ENCODE measurements around the gene BLTP3B. TPM values are rescaled to one million over a fixed set of nuclear protein-coding genes. Genes with fewer than 3 reads are reported as not detected.
"Not testable (repeated sequence)": the region's sequence is repeated elsewhere in the genome, so short reads cannot be mapped to it uniquely, and the experiment has no call there.

Gene BLTP3B, protein sequence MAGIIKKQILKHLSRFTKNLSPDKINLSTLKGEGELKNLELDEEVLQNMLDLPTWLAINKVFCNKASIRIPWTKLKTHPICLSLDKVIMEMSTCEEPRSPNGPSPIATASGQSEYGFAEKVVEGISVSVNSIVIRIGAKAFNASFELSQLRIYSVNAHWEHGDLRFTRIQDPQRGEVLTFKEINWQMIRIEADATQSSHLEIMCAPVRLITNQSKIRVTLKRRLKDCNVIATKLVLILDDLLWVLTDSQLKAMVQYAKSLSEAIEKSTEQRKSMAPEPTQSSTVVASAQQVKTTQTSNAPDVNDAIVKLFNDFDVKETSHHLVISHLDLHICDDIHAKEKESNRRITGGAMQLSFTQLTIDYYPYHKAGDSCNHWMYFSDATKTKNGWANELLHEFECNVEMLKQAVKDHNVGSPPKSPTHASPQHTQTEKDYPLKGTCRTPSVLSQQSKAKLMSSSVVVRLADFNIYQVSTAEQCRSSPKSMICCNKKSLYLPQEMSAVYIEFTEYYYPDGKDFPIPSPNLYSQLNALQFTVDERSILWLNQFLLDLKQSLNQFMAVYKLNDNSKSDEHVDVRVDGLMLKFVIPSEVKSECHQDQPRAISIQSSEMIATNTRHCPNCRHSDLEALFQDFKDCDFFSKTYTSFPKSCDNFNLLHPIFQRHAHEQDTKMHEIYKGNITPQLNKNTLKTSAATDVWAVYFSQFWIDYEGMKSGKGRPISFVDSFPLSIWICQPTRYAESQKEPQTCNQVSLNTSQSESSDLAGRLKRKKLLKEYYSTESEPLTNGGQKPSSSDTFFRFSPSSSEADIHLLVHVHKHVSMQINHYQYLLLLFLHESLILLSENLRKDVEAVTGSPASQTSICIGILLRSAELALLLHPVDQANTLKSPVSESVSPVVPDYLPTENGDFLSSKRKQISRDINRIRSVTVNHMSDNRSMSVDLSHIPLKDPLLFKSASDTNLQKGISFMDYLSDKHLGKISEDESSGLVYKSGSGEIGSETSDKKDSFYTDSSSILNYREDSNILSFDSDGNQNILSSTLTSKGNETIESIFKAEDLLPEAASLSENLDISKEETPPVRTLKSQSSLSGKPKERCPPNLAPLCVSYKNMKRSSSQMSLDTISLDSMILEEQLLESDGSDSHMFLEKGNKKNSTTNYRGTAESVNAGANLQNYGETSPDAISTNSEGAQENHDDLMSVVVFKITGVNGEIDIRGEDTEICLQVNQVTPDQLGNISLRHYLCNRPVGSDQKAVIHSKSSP (N-terminal part only)
- 10 to 100 TPM; 15.6 to 24.8 (median 16.4) TPM for polyA plus RNA-seq

DNA sequence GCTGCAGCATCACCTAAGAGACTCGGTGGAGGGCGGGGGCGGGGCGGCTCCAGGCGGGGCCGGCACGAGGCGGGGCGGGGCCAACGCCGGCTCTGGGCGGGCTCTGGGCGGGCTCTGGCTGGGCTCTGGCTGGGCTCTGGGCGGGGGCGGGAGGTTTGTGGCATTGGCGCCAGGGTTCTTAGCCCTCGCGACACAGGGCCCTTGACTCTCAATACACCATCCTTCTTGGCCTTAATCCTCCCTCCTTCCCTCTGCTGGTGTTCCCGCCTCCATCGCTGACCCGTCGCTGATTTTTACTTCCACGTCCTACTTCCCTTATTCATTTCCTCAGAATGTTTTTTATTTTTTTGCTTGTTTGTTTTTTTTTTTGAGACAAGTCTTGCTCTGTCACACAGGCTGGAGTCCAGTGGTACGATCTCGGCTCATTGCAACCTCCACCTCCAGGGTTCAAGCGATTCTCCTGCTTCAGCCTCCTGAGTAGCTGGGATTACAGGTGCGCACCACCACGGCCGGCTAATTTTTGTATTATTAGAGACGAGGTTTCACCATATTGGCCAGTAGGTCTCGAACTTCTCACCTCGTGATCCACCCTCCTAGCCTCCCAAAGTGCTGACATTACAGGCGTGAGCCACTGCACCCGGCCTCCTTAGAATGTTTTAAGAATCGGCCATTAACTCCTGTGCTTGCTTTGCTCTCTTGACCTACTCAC is at the start of gene BLTP3B:
Gene BLTP3B (minus strand): TSS at position 24 of the 709 bp plus-strand sequence. CDS start 239 bp downstream, outside the sequence.
- peaks cover 30 to 48% of the 10 kb centered on the region in 2 donors for H3K4me1 Mint-ChIP-seq
- peak within 1 kb of the TSS; percentile 87 to 95 (median 93) for H3K4me3 Mint-ChIP-seq
- DNase-seq: peak; percentile 83 to 87 (median 86)
- peak within 1 kb of the TSS; percentile 80 to 96 (median 94) for H3K27ac Mint-ChIP-seq
- H3K9me3 Mint-ChIP-seq: no peaks in the 10 kb centered on the region
- H3K27me3 Mint-ChIP-seq (ENCODE audit: low read depth in 3 of 3): peaks cover 0 to 4% (median 3%) of the 10 kb centered on the region in 3 donors
- H3K36me3 Mint-ChIP-seq: no peaks in the 10 kb centered on the region

DNA sequence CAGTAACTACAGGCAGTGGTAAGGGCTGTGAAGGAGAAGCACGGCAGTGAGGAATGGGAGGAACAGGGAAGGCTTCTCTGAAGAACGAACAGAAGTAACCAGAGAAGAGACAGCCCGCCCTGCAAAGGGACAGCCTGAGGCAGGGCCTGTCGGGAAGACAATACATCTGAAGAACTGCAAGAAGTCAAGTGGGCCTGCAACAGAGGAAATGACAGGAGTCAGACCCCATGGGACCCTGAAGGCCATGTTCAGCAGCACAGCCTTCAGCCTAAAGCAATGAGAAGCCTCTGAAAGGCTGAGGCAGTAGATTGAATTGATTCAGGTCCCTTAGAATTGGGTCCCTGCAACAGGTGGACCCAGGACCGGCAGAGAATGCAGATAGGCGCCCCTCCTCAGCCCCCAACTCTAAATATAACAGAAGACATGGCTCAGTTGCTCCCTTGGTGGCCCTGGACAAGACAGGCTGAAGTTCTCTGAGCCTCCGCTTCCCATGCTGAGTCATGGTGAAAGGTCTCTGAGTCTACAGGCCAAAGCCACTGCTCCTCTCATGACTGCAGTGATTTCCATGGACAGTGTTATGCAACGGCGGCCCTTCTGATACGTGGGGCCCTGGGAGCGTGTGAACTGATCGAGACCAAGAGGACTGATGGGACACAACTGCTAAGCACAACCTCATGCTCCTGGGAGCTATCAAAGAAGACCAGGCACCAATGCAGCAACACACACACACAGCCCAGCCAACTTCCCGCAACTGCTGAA is 47.1 kb upstream of the BLTP3B start:
- no peaks in the 10 kb centered on the region for H3K27me3 Mint-ChIP-seq (ENCODE audit: low read depth in 3 of 3)
- H3K27ac Mint-ChIP-seq: no peak overlapping the region
- H3K36me3 Mint-ChIP-seq: peaks cover 0 to 4% (median 3%) of the 10 kb centered on the region in 3 donors
- no peak for DNase-seq
- H3K4me3 Mint-ChIP-seq: no peak overlapping the region
- H3K4me1 Mint-ChIP-seq: no peaks in the 10 kb centered on the region
- H3K9me3 Mint-ChIP-seq: no peaks in the 10 kb centered on the region

- not testable (repeated sequence) for H3K4me1 Mint-ChIP-seq, H3K4me3 Mint-ChIP-seq
These were observed 46.4 kb upstream of the BLTP3B start for GRCh38 chr12:100188888-100189635.

GRCh38 chr12:100187857-100188519 is 45.3 kb upstream of the BLTP3B start:
- no peaks in the 10 kb centered on the region for H3K9me3 Mint-ChIP-seq
- H3K27ac Mint-ChIP-seq: no peak overlapping the region
- H3K27me3 Mint-ChIP-seq (ENCODE audit: low read depth in 3 of 3): no peaks in the 10 kb centered on the region
- no peaks in the 10 kb centered on the region for H3K4me1 Mint-ChIP-seq
- peaks cover 0 to 3% (median under 1%) of the 10 kb centered on the region in 3 donors for H3K36me3 Mint-ChIP-seq
- DNase-seq: no peak
- H3K4me3 Mint-ChIP-seq: no peak overlapping the region

More at GRCh38 chr12:100188888-100189635, 46.4 kb upstream of the BLTP3B start:
- H3K27ac Mint-ChIP-seq; H3K9me3 Mint-ChIP-seq; DNase-seq; H3K27me3 Mint-ChIP-seq (ENCODE audit: low read depth in 3 of 3); H3K36me3 Mint-ChIP-seq: not testable (repeated sequence)

DNA sequence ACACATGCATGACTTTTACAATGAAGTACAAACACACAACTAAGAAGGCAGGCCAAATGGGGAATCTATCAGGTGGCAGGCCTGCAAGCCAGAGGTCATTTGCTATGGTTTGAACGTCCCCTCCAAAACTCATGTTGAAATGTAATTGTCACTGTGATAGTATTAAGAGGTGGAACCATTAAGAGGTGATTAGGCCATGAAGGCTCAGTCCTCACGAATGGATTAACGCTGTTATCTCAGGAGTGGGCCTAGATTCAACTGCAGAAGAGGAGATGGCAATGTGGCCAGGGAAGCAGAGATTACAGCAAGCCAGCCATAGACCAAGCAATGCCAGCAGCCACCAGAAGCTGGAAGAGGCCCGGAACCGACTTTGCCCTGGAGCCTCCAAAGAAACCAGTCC is 44.4 kb upstream of the BLTP3B start:
- Mint-ChIP-seq H3K4me3 (no peak overlapping the region), H3K27ac (no peak overlapping the region), H3K9me3 (no peaks in the 10 kb centered on the region), H3K27me3 (ENCODE audit: low read depth in 3 of 3) (no peaks in the 10 kb centered on the region), H3K4me1 (no peaks in the 10 kb centered on the region), H3K36me3 (peaks cover 0 to 4% (median 3%) of the 10 kb centered on the region in 3 donors)
- DNase-seq: no peak

- no peak overlapping the region for H3K4me3 Mint-ChIP-seq
- H3K27me3 Mint-ChIP-seq (ENCODE audit: low read depth in 3 of 3): no peaks in the 10 kb centered on the region
- H3K27ac Mint-ChIP-seq: no peak overlapping the region
- H3K4me1 Mint-ChIP-seq: no peaks in the 10 kb centered on the region
- DNase-seq: no peak
- H3K9me3 Mint-ChIP-seq: no peaks in the 10 kb centered on the region
- peaks cover 0 to 4% (median 3%) of the 10 kb centered on the region in 3 donors for H3K36me3 Mint-ChIP-seq
These were observed 43.4 kb upstream of the BLTP3B start for GRCh38 chr12:100186071-100186470.

GRCh38 chr12:100185361-100185894 is 42.8 kb upstream of the BLTP3B start:
- Mint-ChIP-seq H3K36me3 (peaks cover 0 to 7% (median 6%) of the 10 kb centered on the region in 3 donors), H3K4me3 (no peak overlapping the region), H3K4me1 (no peaks in the 10 kb centered on the region), H3K27me3 (ENCODE audit: low read depth in 3 of 3) (no peaks in the 10 kb centered on the region), H3K27ac (peak overlapping the region in 1 of 6 donors; percentile 9), H3K9me3 (no peaks in the 10 kb centered on the region)
- no peak for DNase-seq

GRCh38 chr12:100184549-100185145 is 42.0 kb upstream of the BLTP3B start:
- Mint-ChIP-seq H3K27me3 (ENCODE audit: low read depth in 3 of 3) (no peaks in the 10 kb centered on the region), H3K4me1 (no peaks in the 10 kb centered on the region), H3K4me3 (no peak overlapping the region), H3K9me3 (no peaks in the 10 kb centered on the region), H3K36me3 (peaks cover 0 to 7% (median 6%) of the 10 kb centered on the region in 3 donors), H3K27ac (no peak overlapping the region)
- DNase-seq: no peak

DNA sequence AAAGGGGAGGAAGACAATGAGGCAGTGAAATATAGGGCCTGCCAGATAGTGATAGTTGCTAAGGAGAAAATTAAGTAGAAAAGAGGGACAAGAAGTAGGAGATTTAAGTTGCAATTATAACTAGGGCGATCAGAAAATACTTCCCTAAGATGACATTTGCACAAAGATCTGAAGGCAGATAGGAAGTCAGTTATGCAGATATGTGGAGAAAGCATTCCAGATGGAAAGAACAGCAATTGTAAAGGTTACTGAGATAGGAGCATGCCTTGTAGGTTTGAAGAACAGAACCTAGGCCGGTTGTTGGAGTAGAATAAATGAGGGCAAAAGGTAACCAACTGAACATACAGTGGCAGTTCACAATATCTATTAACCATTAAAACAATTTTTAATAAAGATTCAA is 36.6 kb upstream of the BLTP3B start:
- no peak overlapping the region for H3K4me3 Mint-ChIP-seq
- H3K4me1 Mint-ChIP-seq: no peaks in the 10 kb centered on the region
- H3K9me3 Mint-ChIP-seq: no peaks in the 10 kb centered on the region
- no peak for DNase-seq
- peaks cover 0 to 18% (median 13%) of the 10 kb centered on the region in 3 donors for H3K36me3 Mint-ChIP-seq
- H3K27me3 Mint-ChIP-seq (ENCODE audit: low read depth in 3 of 3): no peaks in the 10 kb centered on the region
- no peak overlapping the region for H3K27ac Mint-ChIP-seq

GRCh38 chr12:100176493-100176892 is 33.8 kb upstream of the BLTP3B start:
- not testable (repeated sequence) for H3K4me3 Mint-ChIP-seq; H3K27me3 Mint-ChIP-seq (ENCODE audit: low read depth in 3 of 3); H3K27ac Mint-ChIP-seq; DNase-seq; H3K4me1 Mint-ChIP-seq; H3K9me3 Mint-ChIP-seq
- H3K36me3 Mint-ChIP-seq: peaks cover 0 to 14% (median 13%) of the 10 kb centered on the region in 3 donors

GRCh38 chr12:100174495-100174894 is 31.8 kb upstream of the BLTP3B start:
- no peak overlapping the region for H3K4me3 Mint-ChIP-seq
- no peaks in the 10 kb centered on the region for H3K9me3 Mint-ChIP-seq
- no peak overlapping the region for H3K27ac Mint-ChIP-seq
- peaks cover 0 to 3% (median 0%) of the 10 kb centered on the region in 3 donors for H3K27me3 Mint-ChIP-seq (ENCODE audit: low read depth in 3 of 3)
- DNase-seq: no peak
- peaks cover 0 to 10% (median 10%) of the 10 kb centered on the region in 3 donors for H3K36me3 Mint-ChIP-seq
- H3K4me1 Mint-ChIP-seq: no peaks in the 10 kb centered on the region

All from immature natural killer cell (primary cell).